Neural progenitor cell (in vitro differentiated cells): ENCODE data around the gene SGTB. TPM values are rescaled to one million over a fixed set of nuclear protein-coding genes. Genes with fewer than 3 reads are reported as not detected.

ENCODE experiments used
- DNase-seq: peaks from one replicate; pipeline ENCODE4 v3.0.0-alpha.2; 2016; ENCODE audit warnings: low spot score
- H2AFZ ChIP-seq: fragments of 200-600 bp; sonication (generic); replicated peaks from 2 replicates; pipeline ENCODE4 v1.6.1; 2016; ENCODE audit warnings: antibody characterized with exemption
- H3F3A ChIP-seq: fragments of 200-600 bp; sonication (generic); 2 replicates; pipeline ENCODE4 v1.6.1; 2016; ENCODE audit warnings: antibody characterized with exemption, low read depth
- H3K27ac ChIP-seq: fragments of 200-600 bp; sonication (generic); 2 replicates; pipeline ENCODE4 v1.5.1; 2016; ENCODE audit warnings: mild to moderate bottlenecking
- H3K27me3 ChIP-seq: fragments of 200-600 bp; sonication (generic); 2 replicates; pipeline ENCODE4 v1.6.1; 2016; ENCODE audit warnings: mild to moderate bottlenecking, moderate library complexity
- H3K36me3 ChIP-seq: fragments of 200-600 bp; sonication (generic); 2 replicates; pipeline ENCODE4 v1.5.1; 2016
- H3K4me1 ChIP-seq: fragments of 200-600 bp; sonication (generic); 2 replicates; pipeline ENCODE4 v1.6.1; 2016; ENCODE audit warnings: mixed run types
- H3K4me2 ChIP-seq: fragments of 200-600 bp; sonication (generic); 2 replicates; pipeline ENCODE4 v1.6.1; 2016
- H3K4me3 ChIP-seq: fragments of 200-600 bp; sonication (generic); 2 replicates; pipeline ENCODE4 v1.5.1; 2016
- H3K79me2 ChIP-seq: fragments of 200-600 bp; sonication (generic); 2 replicates; pipeline ENCODE4 v1.6.1; 2016; ENCODE audit warnings: low read depth
- H3K9ac ChIP-seq: fragments of 200-600 bp; sonication (generic); 2 replicates; pipeline ENCODE4 v1.6.1; 2016
- H3K9me3 ChIP-seq: fragments of 200-600 bp; sonication (generic); 2 replicates; pipeline ENCODE4 v1.5.1; 2016; ENCODE audit warnings: low read depth
- H4K20me1 ChIP-seq: fragments of 200-600 bp; sonication (generic); 2 replicates; pipeline ENCODE4 v1.6.1; 2016; ENCODE audit warnings: low read depth
- H3K27ac Mint-ChIP-seq: 3 replicates; pipeline ENCODE4 v1.8.0; 2021; ENCODE audit warnings: mixed read lengths
- H3K27me3 Mint-ChIP-seq: 2 replicates; pipeline ENCODE4 v1.8.0; 2022; ENCODE audit warnings: low read depth, mild to moderate bottlenecking, inconsistent platforms, moderate library complexity, mixed read lengths; ENCODE audit not compliant: insufficient read depth
- H3K36me3 Mint-ChIP-seq: 3 replicates; pipeline ENCODE4 v1.8.0; 2021; ENCODE audit warnings: mixed read lengths
- H3K4me1 Mint-ChIP-seq: 3 replicates; pipeline ENCODE4 v1.8.0; 2021; ENCODE audit warnings: mixed read lengths
- H3K4me3 Mint-ChIP-seq: 3 replicates; pipeline ENCODE4 v1.8.0; 2021; ENCODE audit warnings: mild to moderate bottlenecking, moderate library complexity, mixed read lengths
- H3K9me3 Mint-ChIP-seq: 3 replicates; pipeline ENCODE4 v1.8.0; 2020; ENCODE audit warnings: mixed read lengths
- CTCF ChIP-seq: fragments of 200-600 bp; sonication (generic); IDR thresholded peaks from 2 replicates; pipeline ENCODE4 v1.5.1; 2017; ENCODE audit warnings: antibody characterized with exemption, mild to moderate bottlenecking
- EZH2 ChIP-seq: fragments of 200-600 bp; sonication (generic); IDR thresholded peaks from 2 replicates; pipeline ENCODE4 v1.6.1; 2017; ENCODE audit warnings: antibody characterized with exemption, mild to moderate bottlenecking, moderate library complexity
- EZH2phosphoT487 ChIP-seq: fragments of 200-600 bp; sonication (generic); IDR thresholded peaks from 2 replicates; pipeline ENCODE4 v1.6.1; 2017; ENCODE audit warnings: antibody characterized with exemption
- total RNA-seq: library from RNA; depleted of rRNA; stranded (reverse); fragments of >200 nt; gene quantifications from 2 replicates; pipeline ENCODE4 v1.2.3, GENCODE V29; 2015; ENCODE audit warnings: low replicate concordance

SGTB gene
- total RNA-seq, 1 donor from 2014 or later: 6.8 TPM

- H3K27ac Mint-ChIP-seq: no peak overlapping the region
- peaks cover 6% of the 10 kb centered on the region for H3K36me3 Mint-ChIP-seq
- Histone ChIP-seq H3K4me1 (no peaks in the 10 kb centered on the region), H3F3A (no peaks in the 10 kb centered on the region), H4K20me1 (no peaks in the 10 kb centered on the region), H3K27me3 (no peaks in the 10 kb centered on the region), H3K79me2 (no peaks in the 10 kb centered on the region), H3K9ac (no peak overlapping the region), H3K4me2 (no peak overlapping the region), H3K9me3 (no peaks in the 10 kb centered on the region), H3K4me3 (no peak overlapping the region), H2AFZ (no peak overlapping the region), H3K27ac (no peak overlapping the region), H3K36me3 (no peaks in the 10 kb centered on the region)
- no peak for DNase-seq
- H3K27me3 Mint-ChIP-seq: no peaks in the 10 kb centered on the region
- no peaks in the 10 kb centered on the region for H3K9me3 Mint-ChIP-seq
- TF ChIP-seq CTCF (no peak), EZH2phosphoT487 (no peak), EZH2 (no peak)
- H3K4me1 Mint-ChIP-seq: no peaks in the 10 kb centered on the region
- no peak overlapping the region for H3K4me3 Mint-ChIP-seq
Measured at GRCh38 chr5:65702036-65702435, 19.9 kb downstream of the SGTB start.

GRCh38 chr5:65699338-65699737 is 22.6 kb downstream of the SGTB start:
- DNase-seq: no peak
- Mint-ChIP-seq H3K27me3 (no peaks in the 10 kb centered on the region), H3K36me3 (peaks cover 6% of the 10 kb centered on the region), H3K4me3 (no peak overlapping the region), H3K9me3 (no peaks in the 10 kb centered on the region), H3K27ac (no peak overlapping the region), H3K4me1 (no peaks in the 10 kb centered on the region)
- Histone ChIP-seq H4K20me1 (no peaks in the 10 kb centered on the region), H3K4me3 (no peak overlapping the region), H3F3A (no peaks in the 10 kb centered on the region), H3K27ac (no peak overlapping the region), H2AFZ (no peak overlapping the region), H3K36me3 (no peaks in the 10 kb centered on the region), H3K27me3 (no peaks in the 10 kb centered on the region), H3K9me3 (no peaks in the 10 kb centered on the region), H3K4me1 (peaks cover 9% of the 10 kb centered on the region), H3K79me2 (no peaks in the 10 kb centered on the region), H3K9ac (no peak overlapping the region), H3K4me2 (no peak overlapping the region)
- TF ChIP-seq EZH2phosphoT487 (no peak), EZH2 (no peak), CTCF (no peak)

GRCh38 chr5:65696892-65697291 is 25.0 kb downstream of the SGTB start:
- no peaks in the 10 kb centered on the region for H3K79me2 ChIP-seq
- no peaks in the 10 kb centered on the region for H3K27me3 Mint-ChIP-seq
- H3K27ac ChIP-seq: no peak overlapping the region
- peaks cover 4% of the 10 kb centered on the region for H3K36me3 Mint-ChIP-seq
- no peaks in the 10 kb centered on the region for H4K20me1 ChIP-seq
- H2AFZ ChIP-seq: no peak overlapping the region
- H3K27ac Mint-ChIP-seq: no peak overlapping the region
- no peak overlapping the region for H3K4me3 Mint-ChIP-seq
- no peaks in the 10 kb centered on the region for H3K9me3 Mint-ChIP-seq
- no peaks in the 10 kb centered on the region for H3F3A ChIP-seq
- peaks cover 9% of the 10 kb centered on the region for H3K4me1 ChIP-seq
- H3K27me3 ChIP-seq: no peaks in the 10 kb centered on the region
- H3K9me3 ChIP-seq: no peaks in the 10 kb centered on the region
- no peak overlapping the region for H3K9ac ChIP-seq
- H3K4me3 ChIP-seq: no peak overlapping the region
- TF ChIP-seq EZH2phosphoT487 (no peak), EZH2 (no peak), CTCF (no peak)
- no peaks in the 10 kb centered on the region for H3K4me1 Mint-ChIP-seq
- H3K4me2 ChIP-seq: no peak overlapping the region
- no peaks in the 10 kb centered on the region for H3K36me3 ChIP-seq
- DNase-seq: no peak

- no peak overlapping the region for H2AFZ ChIP-seq
- H3K9ac ChIP-seq: no peak overlapping the region
- no peaks in the 10 kb centered on the region for H4K20me1 ChIP-seq
- Mint-ChIP-seq H3K4me1 (no peaks in the 10 kb centered on the region), H3K9me3 (no peaks in the 10 kb centered on the region), H3K4me3 (no peak overlapping the region), H3K27ac (no peak overlapping the region), H3K36me3 (peaks cover 3% of the 10 kb centered on the region), H3K27me3 (no peaks in the 10 kb centered on the region)
- no peaks in the 10 kb centered on the region for H3K36me3 ChIP-seq
- H3K4me1 ChIP-seq: peaks cover 9% of the 10 kb centered on the region
- no peaks in the 10 kb centered on the region for H3F3A ChIP-seq
- H3K4me3 ChIP-seq: no peak overlapping the region
- H3K27me3 ChIP-seq: no peaks in the 10 kb centered on the region
- no peaks in the 10 kb centered on the region for H3K79me2 ChIP-seq
- no peak overlapping the region for H3K27ac ChIP-seq
- no peak overlapping the region for H3K4me2 ChIP-seq
- DNase-seq: peak; percentile 14
- TF ChIP-seq CTCF (no peak), EZH2 (no peak), EZH2phosphoT487 (no peak)
- H3K9me3 ChIP-seq: no peaks in the 10 kb centered on the region
Measured at GRCh38 chr5:65695896-65696295, 26.0 kb downstream of the SGTB start.
